Measurements from ENCODE around the gene PDCD2.
"Not testable (repeated sequence)": the region's sequence is repeated elsewhere in the genome, so short reads cannot be mapped to it uniquely, and the experiment has no call there.

PDCD2 gene, protein sequence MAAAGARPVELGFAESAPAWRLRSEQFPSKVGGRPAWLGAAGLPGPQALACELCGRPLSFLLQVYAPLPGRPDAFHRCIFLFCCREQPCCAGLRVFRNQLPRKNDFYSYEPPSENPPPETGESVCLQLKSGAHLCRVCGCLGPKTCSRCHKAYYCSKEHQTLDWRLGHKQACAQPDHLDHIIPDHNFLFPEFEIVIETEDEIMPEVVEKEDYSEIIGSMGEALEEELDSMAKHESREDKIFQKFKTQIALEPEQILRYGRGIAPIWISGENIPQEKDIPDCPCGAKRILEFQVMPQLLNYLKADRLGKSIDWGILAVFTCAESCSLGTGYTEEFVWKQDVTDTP

DNA sequence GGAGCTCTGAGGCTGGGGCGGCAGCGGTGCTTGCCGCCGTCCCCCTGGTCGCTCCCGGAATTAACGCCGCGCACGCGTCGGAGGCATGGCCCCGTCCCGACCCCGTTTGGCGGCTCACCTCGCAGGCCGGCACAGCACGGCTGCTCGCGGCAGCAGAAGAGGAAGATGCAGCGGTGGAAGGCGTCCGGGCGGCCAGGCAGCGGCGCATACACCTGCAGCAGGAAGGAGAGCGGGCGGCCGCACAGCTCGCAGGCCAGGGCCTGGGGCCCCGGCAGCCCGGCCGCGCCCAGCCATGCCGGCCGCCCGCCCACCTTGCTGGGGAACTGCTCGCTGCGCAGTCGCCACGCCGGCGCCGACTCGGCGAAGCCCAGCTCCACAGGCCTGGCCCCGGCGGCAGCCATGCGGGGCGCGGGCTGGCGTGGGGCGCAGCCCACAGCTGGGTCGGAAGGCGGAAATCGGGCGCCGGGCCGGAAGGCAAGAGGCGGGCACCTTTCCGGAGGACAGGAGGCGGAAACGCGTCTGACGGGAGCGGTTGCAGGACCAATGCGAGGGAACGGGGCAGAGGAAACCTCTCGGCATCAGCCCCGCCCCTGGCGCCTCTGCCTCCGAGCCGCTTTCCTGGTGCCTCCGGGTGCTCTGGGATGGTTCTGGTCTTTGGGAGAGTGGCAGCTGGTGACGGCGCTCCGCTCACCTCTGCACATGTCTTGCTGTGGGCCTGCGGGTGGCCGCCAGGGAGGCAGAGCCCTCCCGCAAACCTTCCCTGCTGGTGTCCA lies at the start of gene PDCD2:
Gene PDCD2 (minus strand): TSS at position 457 of the 773 bp plus-strand sequence. CDS start 56 bp downstream, at position 401.
- peak; percentile 81 for DNase-seq (ENCODE audit: low read depth, low spot score)

DNA sequence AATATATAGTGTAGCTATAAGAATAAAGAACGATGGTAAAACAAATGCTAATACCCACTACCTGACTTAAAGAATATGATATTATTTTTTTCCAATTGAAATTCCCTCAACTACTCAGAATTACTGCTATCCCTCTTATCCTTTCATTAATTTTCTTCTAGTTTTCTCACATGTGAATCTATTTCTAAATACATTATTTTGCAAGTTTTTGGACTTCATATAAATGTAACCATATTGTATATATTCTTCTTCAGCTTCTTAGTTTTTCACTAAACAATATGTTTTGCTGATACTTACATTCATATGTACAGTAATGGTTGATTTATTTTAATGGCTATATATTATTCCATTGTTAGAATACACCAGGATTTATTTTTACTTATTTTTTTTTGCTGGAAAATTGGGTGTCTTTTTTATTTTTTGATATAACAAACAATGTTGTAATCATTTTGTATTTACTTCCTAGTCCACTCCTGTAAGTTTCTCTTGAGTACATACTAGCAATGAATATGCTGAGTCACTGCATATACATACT lies 31.6 kb upstream of the PDCD2 start:
- DNase-seq (ENCODE audit: low read depth, low spot score), result not testable (repeated sequence)

- DNase-seq (ENCODE audit: low read depth, low spot score), result not testable (repeated sequence)
Observed at GRCh38 chr6:170612256-170612804, 27.9 kb upstream of the PDCD2 start.

DNA sequence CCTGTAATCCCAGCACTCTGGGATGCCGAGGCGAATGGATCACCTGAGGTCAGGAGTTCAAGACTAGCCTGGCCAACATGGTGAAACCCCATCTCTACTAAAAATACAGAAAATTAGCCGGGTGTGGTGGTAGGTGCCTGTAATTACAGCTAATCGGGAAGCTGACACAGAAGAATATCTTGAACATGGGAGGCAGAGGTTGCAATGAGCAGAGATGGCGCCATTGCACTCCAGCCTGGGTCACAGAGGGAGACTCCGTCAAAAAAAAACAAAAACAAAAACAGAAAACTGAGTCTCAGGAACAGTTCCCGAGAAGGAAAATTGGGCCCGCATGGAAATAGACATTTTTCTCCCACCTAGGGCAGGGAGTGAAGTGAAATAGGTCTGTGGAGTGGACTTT lies 24.8 kb upstream of the PDCD2 start:
- DNase-seq (ENCODE audit: low read depth, low spot score), result not testable (repeated sequence)

DNA sequence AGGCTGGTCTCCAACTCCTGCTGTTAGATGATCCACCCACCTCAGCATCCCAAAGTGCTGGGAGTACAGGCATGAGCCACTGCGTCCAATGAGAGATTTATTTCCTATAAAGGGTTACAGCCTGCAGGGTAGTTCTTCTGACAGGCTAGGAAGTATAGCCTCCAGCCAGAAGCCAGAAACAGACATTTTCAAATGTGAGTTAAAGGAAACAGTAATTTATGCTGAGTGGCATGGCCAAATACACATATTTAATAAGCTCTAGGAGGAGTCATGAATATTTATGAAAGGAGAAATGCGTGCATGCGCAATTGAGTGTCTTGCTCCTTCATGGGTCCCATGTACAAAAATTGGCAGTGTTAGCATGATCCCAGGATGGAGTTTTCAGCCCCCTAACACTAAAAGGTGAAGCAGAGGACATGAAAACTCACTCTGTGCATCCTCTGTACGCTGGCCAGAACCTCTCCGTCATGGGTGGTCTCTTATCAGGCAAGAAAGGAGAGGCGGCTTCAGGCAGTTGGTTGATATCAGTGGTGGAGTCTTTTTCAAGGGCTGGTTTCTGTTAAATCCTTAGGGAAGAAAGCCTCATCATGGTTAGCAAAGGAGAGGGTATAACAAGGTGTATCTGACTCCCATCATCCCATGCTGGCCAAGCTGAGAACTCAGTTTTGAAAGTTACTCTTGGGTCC lies 21.3 kb upstream of the PDCD2 start:
- no peak for DNase-seq (ENCODE audit: low read depth, low spot score)

DNA sequence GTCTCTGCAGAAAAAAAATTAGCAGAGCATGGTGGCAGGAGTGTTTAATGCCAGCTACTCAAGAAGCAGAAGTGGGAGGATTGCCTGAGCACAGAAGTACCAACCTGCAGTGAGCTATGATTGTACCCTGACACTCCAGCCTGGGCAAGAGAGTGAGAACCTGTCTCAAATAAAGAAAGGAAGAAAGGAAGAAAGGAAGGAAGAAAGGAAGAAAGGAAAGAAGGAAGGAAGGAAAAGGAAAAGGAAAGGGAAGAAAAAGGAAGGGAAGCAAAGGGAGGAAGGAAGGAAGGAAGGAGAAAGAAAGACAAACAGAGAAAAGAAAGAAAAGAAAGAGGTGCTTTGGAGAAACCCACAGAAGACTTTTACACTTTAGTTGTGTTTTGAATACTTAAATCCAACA lies 12.8 kb upstream of the PDCD2 start:
- DNase-seq (ENCODE audit: low read depth, low spot score), result no peak

DNA sequence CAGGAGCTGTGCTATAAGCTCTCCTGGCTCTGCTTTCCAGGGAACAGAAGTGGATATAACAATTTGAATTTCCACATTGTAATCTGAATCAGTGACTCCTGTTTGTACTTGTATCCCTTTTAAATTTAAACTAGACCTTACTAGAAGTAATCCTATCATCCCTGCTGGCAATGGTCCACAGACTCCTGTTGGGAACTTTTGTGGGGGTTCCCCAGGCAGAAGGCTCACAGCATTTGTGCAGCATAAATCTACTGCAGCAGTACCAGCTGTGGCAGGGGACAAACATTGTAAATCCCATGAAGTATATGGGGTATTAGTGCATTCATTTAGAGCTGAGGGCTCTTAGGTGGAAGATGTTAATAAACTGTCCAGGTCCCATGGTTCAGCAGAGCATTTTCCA lies 12.0 kb upstream of the PDCD2 start:
- DNase-seq (ENCODE audit: low read depth, low spot score), result no peak

DNA sequence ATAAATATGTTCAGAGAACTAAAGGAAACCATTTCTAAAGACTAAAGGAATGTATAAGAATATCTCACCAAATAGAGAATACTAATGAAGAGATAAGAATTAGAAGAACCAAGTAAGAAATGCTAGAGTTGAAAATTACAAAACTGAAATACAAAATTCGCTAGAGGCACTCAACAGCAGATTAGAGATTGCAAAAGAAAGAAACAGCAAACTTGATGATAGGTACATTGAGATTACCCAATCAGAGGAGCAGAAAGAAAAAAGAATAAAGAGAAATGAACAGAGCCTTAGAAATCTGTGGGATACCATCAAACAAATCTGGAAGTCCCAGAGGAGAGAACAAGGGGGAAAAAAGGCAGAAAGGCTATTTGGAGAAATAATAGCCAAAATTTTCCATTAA lies 6.3 kb upstream of the PDCD2 start:
- DNase-seq (ENCODE audit: low read depth, low spot score), result no peak

DNA sequence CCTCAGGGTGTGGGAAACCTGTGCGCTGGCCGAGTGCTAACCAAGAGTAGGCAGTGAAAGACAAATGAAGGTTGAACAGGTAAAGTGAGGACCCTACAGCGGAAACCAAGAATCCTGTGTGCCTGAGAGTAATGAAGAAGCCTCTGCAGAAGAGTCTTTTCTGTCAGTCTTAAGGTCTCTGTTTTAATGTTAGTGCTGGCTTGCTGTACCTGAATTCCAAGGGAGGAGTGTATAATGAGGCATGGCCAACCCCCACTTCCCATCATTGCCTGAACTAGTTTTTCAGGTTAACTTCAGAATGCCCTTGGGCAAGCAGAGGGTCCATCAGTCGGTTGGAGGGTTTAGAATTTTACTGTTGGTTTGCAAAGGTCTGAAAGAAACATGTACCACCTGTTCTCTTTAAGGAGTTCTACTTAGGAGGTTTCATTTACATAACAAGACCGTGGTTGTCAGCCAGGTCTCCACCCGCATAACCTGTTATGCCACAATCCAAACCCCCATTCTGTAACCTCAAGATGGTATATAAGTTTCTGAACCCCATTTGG lies 589 bp upstream of the PDCD2 start:
- DNase-seq (ENCODE audit: low read depth, low spot score), result no peak

- no peak for DNase-seq (ENCODE audit: low read depth, low spot score)
Observed at GRCh38 chr6:170583756-170584180, 669 bp downstream of the PDCD2 start.

DNA sequence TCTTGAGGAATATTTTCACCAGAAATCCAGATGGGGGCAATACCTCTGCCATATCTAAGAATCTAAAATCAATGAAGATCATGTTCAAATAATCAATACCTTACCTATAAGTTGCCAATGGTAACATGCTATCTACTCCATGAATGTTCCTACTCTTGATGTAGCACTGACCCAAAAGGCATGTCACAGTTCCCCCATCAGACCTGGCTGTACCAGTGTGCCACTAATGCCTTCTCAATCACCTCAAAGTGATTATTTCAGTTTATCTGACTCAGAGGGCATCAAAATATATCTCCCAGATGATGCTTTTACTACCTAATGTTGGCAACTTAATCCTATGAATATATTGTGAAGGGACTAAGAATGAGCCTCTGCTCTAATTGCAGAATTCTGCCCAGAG lies 5.5 kb downstream of the PDCD2 start:
- DNase-seq (ENCODE audit: low read depth, low spot score), result no peak

GRCh38 chr6:170575250-170575649 lies 9.2 kb downstream of the PDCD2 start:
- no peak for DNase-seq (ENCODE audit: low read depth, low spot score)

DNA sequence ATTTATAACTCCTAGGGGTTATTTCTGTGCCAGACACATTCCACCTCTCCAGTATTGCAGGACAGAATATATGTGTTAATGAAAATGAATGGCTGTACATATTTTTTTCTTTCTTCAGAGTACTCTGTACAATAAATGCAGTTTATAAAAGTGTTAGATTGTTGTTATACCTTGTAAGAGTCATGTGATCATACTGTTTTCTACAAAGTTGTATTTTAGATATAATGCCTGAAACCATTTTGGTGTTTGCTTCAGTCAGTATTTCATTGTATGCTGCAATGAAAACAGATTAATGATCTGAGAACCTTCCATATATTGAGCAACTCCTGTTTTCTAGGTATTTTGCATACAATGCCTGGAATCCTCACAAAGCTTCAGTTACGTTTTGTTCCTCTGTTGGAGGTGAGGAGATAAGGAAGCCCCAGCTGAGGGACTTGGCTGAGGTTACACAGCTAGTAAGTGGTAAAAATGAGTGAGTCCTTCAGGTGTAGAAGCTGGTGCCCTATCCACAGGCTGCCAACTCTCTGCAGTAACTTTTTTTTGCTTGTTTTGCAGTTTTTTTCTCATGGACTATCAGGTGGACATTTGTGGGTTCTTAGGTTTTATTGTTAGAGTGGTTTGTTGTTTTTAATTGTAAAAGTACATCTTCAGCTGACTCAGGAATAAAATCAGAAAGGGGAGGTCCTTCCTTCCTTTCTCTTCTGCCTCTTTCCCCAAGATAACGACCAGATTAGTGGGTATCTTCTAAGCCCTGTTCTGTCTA lies 11.6 kb downstream of the PDCD2 start:
- DNase-seq (ENCODE audit: low read depth, low spot score), result no peak

DNA sequence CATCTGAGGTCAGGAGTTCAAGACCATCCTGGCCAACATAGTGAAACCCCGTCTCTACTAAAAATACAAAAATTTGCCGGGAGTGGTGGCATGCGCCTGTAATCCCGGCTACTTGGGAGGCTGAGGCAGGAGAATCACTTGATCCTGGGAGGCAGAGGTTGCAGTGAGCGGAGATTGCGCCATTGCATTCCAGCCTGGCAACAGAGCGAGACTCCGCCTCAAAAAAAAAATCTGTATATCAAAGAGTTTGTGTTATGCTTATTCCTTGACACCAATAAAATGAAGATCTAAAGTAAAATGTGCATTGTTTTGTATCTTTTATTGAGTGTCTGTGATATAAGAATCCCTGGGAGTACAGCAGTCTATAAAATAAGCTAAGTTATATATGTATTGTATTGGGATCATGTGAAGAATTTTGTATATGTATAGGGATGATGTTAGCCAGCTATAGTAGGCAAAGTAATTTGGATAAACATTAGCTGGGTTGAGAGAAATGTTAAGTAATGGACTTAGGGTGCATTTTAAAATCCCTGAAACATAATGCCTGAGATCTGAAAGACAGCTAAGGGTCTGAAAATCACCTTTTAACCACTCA lies 19.4 kb downstream of the PDCD2 start:
- no peak for DNase-seq (ENCODE audit: low read depth, low spot score)

GRCh38 chr6:170561555-170561954 lies 22.9 kb downstream of the PDCD2 start:
- no peak for DNase-seq (ENCODE audit: low read depth, low spot score)

DNA sequence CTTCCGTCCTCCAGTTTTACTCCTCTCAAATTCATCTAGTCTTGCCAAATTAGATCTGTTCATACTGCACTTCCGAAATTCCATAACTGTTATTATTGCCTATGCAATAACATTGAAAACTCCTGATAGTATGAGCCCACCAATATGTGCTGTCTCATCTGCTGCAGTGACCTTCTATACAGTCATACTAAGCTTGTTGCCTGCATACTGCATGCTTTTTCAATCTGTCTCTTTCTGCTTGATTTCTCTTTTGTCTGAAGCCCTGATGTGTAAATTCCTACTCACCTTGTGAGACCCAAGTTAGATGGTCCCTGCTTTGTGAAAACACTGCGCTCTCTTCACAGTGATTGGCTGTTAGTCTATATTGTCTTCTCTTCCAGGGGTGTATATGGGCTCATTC lies 29.1 kb downstream of the PDCD2 start:
- DNase-seq (ENCODE audit: low read depth, low spot score), result no peak

GRCh38 chr6:170554796-170555137 lies 29.7 kb downstream of the PDCD2 start:
- DNase-seq (ENCODE audit: low read depth, low spot score), result no peak

DNA sequence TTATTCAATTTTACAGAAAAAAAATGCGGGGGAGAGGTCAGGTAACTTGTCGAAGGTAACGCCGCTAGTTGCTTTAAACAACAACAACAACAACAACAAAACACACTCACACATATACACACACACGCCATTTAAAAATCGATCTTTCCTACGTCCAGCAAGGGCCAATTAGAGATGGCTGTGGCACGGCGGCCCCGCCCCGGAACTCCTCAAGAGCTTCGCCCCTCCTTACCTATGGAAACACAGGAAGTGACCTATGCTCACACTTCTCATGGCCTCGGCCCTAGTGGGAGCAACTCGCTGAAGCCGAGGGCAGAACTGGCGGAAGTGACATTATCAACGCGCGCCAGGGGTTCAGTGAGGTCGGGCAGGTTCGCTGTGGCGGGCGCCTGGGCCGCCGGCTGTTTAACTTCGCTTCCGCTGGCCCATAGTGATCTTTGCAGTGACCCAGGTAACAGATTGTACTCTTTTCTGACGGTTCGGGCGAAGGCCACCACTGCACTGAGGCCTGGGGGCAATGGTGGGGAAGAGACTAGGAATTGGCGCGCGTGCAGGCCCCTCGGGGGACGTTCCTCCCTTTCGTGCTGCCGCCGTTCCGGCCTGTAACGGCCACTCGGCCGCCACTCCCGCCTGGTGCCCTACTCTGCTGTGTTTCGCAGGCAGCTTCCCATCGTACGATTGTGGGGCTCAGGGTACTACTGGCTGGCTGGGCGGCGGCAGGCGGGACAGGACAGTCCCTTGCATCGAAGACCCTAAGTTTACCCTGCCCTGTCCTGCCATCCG lies 30.2 kb downstream of the PDCD2 start, which contains the start of gene TBP:
Gene TBP (plus strand): TSS at position 357 of the 783 bp plus-strand sequence. CDS start 2,661 bp downstream, outside the sequence.
- DNase-seq (ENCODE audit: low read depth, low spot score), result peak; percentile 98

- DNase-seq (ENCODE audit: low read depth, low spot score), result no peak
Observed at GRCh38 chr6:170553534-170554012, 30.9 kb downstream of the PDCD2 start.
